Activated T-helper 1 cell treated with anti-CD3 and anti-CD28 coated beads, Interleukin-2, amount 50 U/mL, for 16 hours (primary cell): Measurements from ENCODE around the gene FBLN2.

ENCODE experiments used
- DNase-seq, 2 donors: peaks; one replicate each; pipeline ENCODE4 v3.0.0-alpha.2; 2020; ENCODE audit warnings: low read depth in 1 of 2, low spot score in 1 of 2

Gene FBLN2

GRCh38 chr3:13530241-13531009, 18.5 kb upstream of the FBLN2 start:
- DNase-seq, result no peak

GRCh38 chr3:13532085-13532484, 16.8 kb upstream of the FBLN2 start:
- DNase-seq, result no peak

- DNase-seq, result no peak
Observed at GRCh38 chr3:13532631-13533030, 16.3 kb upstream of the FBLN2 start.

- DNase-seq, result no peak
Observed at GRCh38 chr3:13533885-13534301, 15.0 kb upstream of the FBLN2 start.

- no peak for DNase-seq
Observed at GRCh38 chr3:13535526-13535875, 13.4 kb upstream of the FBLN2 start.

GRCh38 chr3:13535905-13536304, 13.0 kb upstream of the FBLN2 start:
- no peak for DNase-seq

- DNase-seq, result no peak
Observed at GRCh38 chr3:13536432-13536831, 12.5 kb upstream of the FBLN2 start.

GRCh38 chr3:13536832-13537231, 12.1 kb upstream of the FBLN2 start:
- no peak for DNase-seq

- no peak for DNase-seq
Observed at GRCh38 chr3:13537244-13537908, 11.5 kb upstream of the FBLN2 start.

GRCh38 chr3:13537909-13538296, 11.0 kb upstream of the FBLN2 start:
- DNase-seq, result no peak

- no peak for DNase-seq
Observed at GRCh38 chr3:13538520-13539291, 10.2 kb upstream of the FBLN2 start.

GRCh38 chr3:13539292-13539638, 9.7 kb upstream of the FBLN2 start:
- no peak for DNase-seq

- no peak for DNase-seq
Observed at GRCh38 chr3:13539671-13540070, 9.3 kb upstream of the FBLN2 start.

GRCh38 chr3:13540297-13540995, 8.5 kb upstream of the FBLN2 start:
- no peak for DNase-seq

- no peak for DNase-seq
Observed at GRCh38 chr3:13541691-13542090, 7.2 kb upstream of the FBLN2 start.

- no peak for DNase-seq
Observed at GRCh38 chr3:13542142-13542541, 6.8 kb upstream of the FBLN2 start.

GRCh38 chr3:13543253-13543652, 5.7 kb upstream of the FBLN2 start:
- no peak for DNase-seq

- DNase-seq, result no peak
Observed at GRCh38 chr3:13544293-13544831, 4.6 kb upstream of the FBLN2 start.

GRCh38 chr3:13544951-13545651, 3.8 kb upstream of the FBLN2 start:
- DNase-seq, result no peak

- no peak for DNase-seq
Observed at GRCh38 chr3:13545952-13546454, 2.9 kb upstream of the FBLN2 start.
